ENCODE results near the gene SPATA21. TPM values are rescaled to one million over a fixed set of nuclear protein-coding genes. Genes with fewer than 3 reads are reported as not detected.

Gene SPATA21
- total RNA-seq, 1 donor from 2014 or later: not detected

DNA sequence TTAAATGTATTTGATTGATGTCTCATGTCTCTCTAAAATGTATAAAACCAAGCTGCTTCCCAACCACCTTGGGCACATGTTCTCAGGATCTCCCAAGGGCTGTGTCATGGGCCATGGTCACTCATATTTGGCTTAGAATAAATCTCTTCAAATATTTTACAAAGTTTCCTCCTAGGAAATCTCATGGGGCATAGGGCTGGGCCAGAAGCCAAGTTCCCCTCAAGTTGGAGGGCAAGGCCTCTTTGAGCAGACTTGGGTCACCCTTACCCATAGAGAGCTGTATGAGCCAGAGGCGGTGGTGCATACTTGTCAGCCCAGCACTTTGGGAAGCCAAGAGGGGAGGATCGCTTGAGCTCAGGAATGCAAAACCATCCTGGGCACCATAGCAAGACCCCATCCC is 82.6 kb downstream of the SPATA21 start:
- ATAC-seq: no peak

DNA sequence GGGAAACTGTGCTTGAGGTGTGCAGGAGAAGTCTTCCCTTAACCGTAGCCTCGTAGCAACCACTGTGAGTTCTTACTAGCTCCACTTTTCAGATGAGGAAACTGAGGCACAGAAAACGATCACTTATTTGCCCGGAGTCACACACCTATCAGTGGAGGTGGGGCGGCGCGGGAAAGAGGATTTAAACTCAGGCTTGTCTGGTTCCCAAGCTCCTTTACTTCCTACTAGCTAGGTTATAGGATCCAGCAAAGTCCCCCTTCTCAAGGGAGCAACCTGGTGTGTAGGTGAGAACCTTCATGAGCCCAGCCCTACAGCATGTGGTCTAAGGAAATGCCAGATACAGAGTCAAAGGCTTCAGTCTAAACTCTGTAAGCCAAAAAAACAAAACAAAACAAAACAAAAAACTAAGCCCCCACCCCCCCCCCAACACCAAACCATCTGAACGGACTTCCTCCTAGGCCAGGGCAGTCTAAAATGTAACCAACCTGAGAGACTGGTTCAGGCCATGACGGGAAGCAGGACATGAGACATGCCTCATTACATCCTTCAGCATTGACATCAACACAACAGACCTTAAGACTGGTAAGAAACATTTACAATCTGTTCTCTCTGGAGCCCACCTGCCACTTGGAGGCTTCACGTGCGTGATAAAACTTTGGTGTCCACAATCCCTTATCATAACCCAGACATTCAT is 84.2 kb downstream of the SPATA21 start:
- no peak for ATAC-seq
- no peak for DNase-seq (ENCODE audit: low spot score)

More for the DNA sequence above, 82.6 kb downstream of the SPATA21 start:
- no peak for DNase-seq (ENCODE audit: low spot score)

DNA sequence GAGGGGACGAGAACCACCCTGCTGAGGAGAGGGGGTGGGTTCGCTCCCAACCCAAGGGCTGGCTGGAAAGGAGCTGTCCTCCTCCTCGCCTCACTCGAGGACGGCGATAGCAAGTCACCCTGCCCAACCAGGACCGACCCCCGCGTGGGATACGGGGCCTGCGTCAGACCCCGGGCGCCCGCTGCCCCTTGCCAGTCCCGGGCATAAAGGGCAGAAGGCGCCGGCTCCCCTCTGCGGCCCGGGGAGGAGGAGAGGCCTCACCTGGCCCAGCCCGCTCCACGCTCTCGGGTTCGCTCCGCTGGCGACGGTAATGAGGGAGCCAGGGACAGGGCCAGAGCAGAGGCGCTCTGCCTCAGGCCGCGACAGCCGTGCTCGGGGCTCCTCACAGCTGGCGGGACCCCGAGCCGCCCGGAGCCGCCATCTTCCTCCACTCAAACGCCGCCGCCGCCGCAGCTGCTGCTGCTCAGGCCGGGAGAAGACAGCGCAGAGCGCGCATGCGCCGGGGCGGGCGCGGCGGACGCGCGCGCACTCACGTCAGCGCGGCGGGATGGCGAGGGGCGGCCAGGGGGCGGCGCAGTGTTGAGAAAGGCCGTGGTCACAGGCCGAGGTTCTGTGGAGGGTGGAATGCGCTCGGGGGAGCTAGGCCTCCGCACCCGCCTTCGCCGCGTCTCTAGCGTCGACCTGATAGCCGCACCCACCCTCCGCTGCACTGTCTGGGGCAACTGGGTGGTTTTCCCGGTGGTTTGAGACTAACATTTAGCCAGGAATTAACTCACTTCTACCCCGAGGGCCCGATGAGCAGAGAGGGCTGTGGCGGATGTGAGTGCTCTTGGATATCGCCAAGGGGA is 85.0 kb downstream of the SPATA21 start, which contains the start of gene FBXO42:
Gene FBXO42, minus strand, starts transcription at position 487 of the 848 bp plus-strand sequence. CDS start 37,062 bp downstream, outside the sequence.
- ATAC-seq: peak; percentile 97
- DNase-seq (ENCODE audit: low spot score): peak; percentile 94

DNA sequence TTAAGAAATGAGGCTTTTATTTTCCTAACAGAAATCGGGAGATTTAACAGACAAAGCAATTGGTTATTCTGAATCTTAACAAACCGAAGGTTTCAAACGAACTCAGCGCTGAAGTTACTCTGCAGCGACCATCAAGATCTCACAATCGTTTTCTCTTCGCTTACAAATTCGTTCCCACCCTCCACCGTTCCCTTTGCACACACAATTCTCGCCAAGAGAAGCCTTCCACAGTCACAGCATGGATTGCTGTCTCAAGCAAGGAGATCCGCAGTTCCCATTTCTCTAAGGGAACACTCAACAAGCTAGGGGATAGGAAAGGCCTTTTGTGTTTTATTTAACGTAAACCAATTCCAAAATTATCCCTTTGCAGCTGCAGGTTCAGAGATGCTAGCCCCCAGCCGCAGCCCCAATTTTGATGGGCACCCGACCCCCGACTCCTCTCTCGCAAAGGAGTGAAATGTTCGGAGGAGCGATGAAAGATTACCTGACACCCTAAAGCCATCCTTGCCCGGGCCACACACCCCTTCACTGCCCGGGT is 85.7 kb downstream of the SPATA21 start:
- ATAC-seq (peak; percentile 24), DNase-seq (ENCODE audit: low spot score) (no peak)

DNA sequence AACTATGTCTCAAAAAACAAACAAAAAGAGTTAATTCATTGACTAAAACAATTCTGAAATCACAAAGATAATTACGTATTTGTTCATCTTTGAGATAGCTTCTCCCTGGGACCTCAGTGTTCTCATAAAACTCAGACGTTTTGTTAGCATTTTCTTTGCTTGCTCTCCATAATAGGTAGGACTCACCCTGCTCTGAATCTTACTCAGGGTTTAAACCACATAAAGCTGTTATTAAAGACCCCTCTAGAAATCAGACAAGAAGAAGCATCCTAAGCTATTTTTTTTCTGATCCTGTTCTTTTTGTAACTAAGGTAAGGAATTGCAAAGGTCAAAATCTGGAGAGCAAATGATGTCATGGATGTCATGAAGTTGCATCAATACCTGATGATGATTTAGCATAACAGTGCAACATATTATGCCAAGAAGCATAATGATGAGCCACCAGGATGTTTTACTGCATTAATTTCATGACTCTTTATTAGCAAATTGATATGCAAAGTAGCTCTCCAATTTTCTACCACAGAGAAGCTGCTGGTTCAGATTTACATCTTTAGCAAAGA is 87.3 kb downstream of the SPATA21 start:
- DNase-seq (ENCODE audit: low spot score) (no peak), ATAC-seq (no peak)

Other genes with a start within 250 kb of the SPATA21 start
- gene ARHGEF19, start 224.8 kb downstream of the SPATA21 start, total RNA-seq: 1.9 TPM
- 4.7 TPM for gene CPLANE2, start 200.2 kb downstream of the SPATA21 start, total RNA-seq
- 9.0 TPM for gene FBXO42, start 84.9 kb downstream of the SPATA21 start, total RNA-seq
- gene SZRD1, start 70.2 kb downstream of the SPATA21 start, total RNA-seq: 42.1 TPM
- 17.8 TPM for gene NECAP2, start 3.3 kb upstream of the SPATA21 start, total RNA-seq
- 1,159 TPM for gene RNU1-1, start 76.9 kb upstream of the SPATA21 start, total RNA-seq
- gene NBPF1, start 176.1 kb upstream of the SPATA21 start, total RNA-seq: 23.0 TPM
- gene RNU1-3, start 229.5 kb upstream of the SPATA21 start, total RNA-seq: 1,159 TPM

All from left lobe of liver (tissue), 2 donors.